ENCODE measurements around the gene RPL13. TPM values are rescaled to one million over a fixed set of nuclear protein-coding genes. Genes with fewer than 3 reads are reported as not detected.

RPL13 gene
- total RNA-seq, 1 experiment from 2014 or later, result 2,157 TPM

DNA sequence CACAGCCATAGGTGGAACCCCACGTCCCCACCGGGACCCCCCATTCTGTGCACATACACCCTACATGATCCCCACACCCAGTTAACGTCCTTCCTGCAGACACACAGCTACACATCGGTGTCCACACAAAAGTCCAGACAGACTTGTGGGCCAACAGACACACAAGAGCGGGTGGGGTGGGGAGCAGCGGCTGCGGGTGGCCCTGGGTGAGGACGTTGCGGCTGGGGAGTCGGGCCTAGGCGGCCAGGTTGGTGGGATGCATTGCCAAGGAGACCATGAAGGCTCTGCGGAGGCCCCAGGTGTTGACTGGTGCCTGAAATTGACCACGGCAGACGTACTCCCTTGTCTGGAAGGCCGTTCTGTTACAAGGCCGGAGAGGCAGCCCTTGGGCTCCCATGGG lies 44.3 kb downstream of the RPL13 start:
- Mint-ChIP-seq H3K27ac (no peak overlapping the region), H3K36me3 (ENCODE audit: insufficient read depth in 1 of 3, low read depth in 3 of 3) (no peaks in the 10 kb centered on the region), H3K4me1 (peaks cover 5 to 8% of the 10 kb centered on the region in 2 experiments), H3K9me3 (no peaks in the 10 kb centered on the region), H3K4me3 (no peak overlapping the region), H3K27me3 (ENCODE audit: low read depth) (peaks cover 7% of the 10 kb centered on the region)
- Histone ChIP-seq H2AK5ac (ENCODE audit: insufficient read length, low read length) (no peak overlapping the region), H3K56ac (ENCODE audit: insufficient read length, low read depth, low read length) (no peak overlapping the region), H3K27ac (ENCODE audit: insufficient read length, low read depth, low read length) (no peak overlapping the region), H3K23ac (ENCODE audit: insufficient read length, low read depth, low read length) (no peak overlapping the region), H2BK15ac (ENCODE audit: low read depth, low read length) (no peak overlapping the region), H3K27me3 (ENCODE audit: insufficient read depth, low read length) (no peaks in the 10 kb centered on the region), H3K14ac (ENCODE audit: insufficient read depth, low read length) (no peak overlapping the region), H3K4me2 (ENCODE audit: insufficient read depth, insufficient read length, low read length) (no peak overlapping the region), H2BK20ac (ENCODE audit: low read depth, low read length, poor library complexity, severe bottlenecking) (no peak overlapping the region), H3T11ph (ENCODE audit: low read length) (no peak overlapping the region), H2AFZ (ENCODE audit: low read length) (no peak overlapping the region), H4K5ac (ENCODE audit: insufficient read length, low read depth, low read length) (no peak overlapping the region), H3K23me2 (ENCODE audit: insufficient read length, low read depth, low read length, poor library complexity, severe bottlenecking) (peaks cover 2% of the 10 kb centered on the region), H2BK12ac (ENCODE audit: insufficient read length, low read depth, low read length) (no peak overlapping the region), H4K20me1 (ENCODE audit: control insufficient read depth, insufficient read depth, insufficient read length) (no peaks in the 10 kb centered on the region), H4K8ac (replicated peaks; ENCODE audit: insufficient read length, low read depth, low read length) (no peak overlapping the region), H3K4ac (ENCODE audit: low read depth, low read length) (no peak overlapping the region), H3K79me1 (ENCODE audit: insufficient read depth, low read depth, low read length, poor library complexity, severe bottlenecking) (no peaks in the 10 kb centered on the region), H3K79me2 (ENCODE audit: insufficient read depth, low read length) (no peaks in the 10 kb centered on the region), H3K18ac (ENCODE audit: insufficient read length, low read depth, low read length) (no peak overlapping the region), H2BK120ac (ENCODE audit: low read depth, low read length, poor library complexity, severe bottlenecking) (no peak overlapping the region), H3K9ac (ENCODE audit: extremely low read depth, insufficient read length, low read length) (no peak overlapping the region), H2BK5ac (ENCODE audit: insufficient read length, low read length) (no peak overlapping the region), H4K91ac (ENCODE audit: insufficient read length, low read depth, low read length) (no peak overlapping the region), H3K4me1 (ENCODE audit: insufficient read depth, low read length) (no peaks in the 10 kb centered on the region; the same call in 1 of the 2 replicates), H3K9me3 (ENCODE audit: control insufficient read depth, low read depth, low read length) (no peaks in the 10 kb centered on the region)
- no peak for DNase-seq
- TF ChIP-seq CTCF (conservative IDR thresholded peaks at IDR 0.05), result no peak
- WGBS (ENCODE audit: extremely low coverage, insufficient read length, low lambda C conversion rate), result no CpG with 5 or more reads among the region's 16 CpGs
